DND-41 (cell line): ENCODE results near the gene TNFRSF12A.

ENCODE experiments used
- CTCF ChIP-seq: IDR thresholded peaks from 2 replicates; pipeline ENCODE4 v1.5.1; 2012; ENCODE audit warnings: borderline replicate concordance, low read length, moderate library complexity, mild to moderate bottlenecking; ENCODE audit not compliant: poor library complexity, severe bottlenecking; ENCODE audit errors: extremely low read depth
- EZH2 ChIP-seq: IDR thresholded peaks from 3 replicates; pipeline ENCODE4 v1.6.1; 2012; ENCODE audit warnings: borderline replicate concordance, low read depth, mild to moderate bottlenecking, moderate library complexity, low read length, inconsistent platforms; ENCODE audit not compliant: severe bottlenecking

DNA sequence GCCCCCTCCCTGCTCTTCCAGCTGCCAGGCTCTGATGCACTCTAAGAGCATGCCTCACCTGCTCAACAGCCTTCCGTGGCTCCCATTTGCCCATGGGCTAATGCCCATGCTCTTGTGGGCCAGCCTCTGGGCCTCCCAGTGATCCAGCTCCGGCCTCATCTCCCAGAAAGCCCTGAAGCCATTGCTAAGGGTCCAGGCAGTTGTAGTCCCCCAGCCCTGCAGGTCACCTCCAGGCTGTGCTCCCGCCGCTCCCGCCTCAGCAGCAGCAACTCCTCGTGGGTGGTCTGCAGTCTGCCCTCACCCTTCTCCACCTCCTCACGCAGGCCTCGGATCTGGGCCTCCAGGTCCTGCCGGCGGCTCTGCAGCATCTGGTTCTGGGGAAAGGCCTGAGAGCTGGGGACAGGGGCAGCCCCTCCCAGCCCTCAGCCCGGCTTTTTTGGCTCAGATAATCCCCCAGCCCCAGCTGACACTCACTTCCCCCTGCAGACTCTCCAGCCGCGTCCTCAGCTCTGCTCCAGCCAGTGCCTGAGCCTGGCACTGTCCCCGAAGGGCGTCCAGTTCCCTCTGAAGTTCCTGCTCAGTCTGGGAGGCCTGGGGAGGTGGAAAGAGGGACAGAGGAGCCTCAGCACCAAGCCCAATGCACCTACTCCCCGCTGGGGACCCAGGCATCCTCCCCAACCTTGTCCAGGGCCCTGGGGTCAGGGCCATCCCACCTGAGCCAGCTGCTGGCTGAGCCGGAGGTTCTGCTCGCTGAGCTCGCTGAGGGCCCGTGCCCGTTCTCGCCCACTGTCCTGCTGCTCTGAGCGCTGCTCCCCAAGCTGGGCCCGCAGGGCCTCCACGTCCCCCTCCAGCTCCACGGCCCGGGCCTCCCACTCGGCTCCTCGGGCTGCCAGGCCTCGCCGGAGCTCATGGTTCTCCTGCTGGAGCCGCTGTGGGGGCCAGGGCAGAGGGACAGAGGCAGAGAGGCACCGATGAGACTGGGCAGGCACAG, 10.3 kb downstream of the TNFRSF12A start:
- TF ChIP-seq CTCF, result no peak
- TF ChIP-seq EZH2, result no peak
